Measurements from ENCODE around the gene INO80E. TPM values are rescaled to one million over a fixed set of nuclear protein-coding genes. Genes with fewer than 3 reads are reported as not detected.

INO80E gene
- total and polyA plus RNA-seq, 12 donors, result 23.2 to 80.4 (median 31.1) TPM

GRCh38 chr16:30025574-30025973, 29.5 kb downstream of the INO80E start:
- no peak for TF ChIP-seq CTCF (IDR thresholded peaks at IDR 0.05)
- intact Hi-C loops (cut with DNase I), result loop anchor here in 3 of 10 donors (5.0 to 10.0 kb wide), 3 partner anchors 323 to 331 kb away; no protein-coding TSS in a partner anchor
- H3K4me1 ChIP-seq, result peaks cover 0 to 12% (median 9%) of the 10 kb centered on the region in 9 donors
- H3K27ac ChIP-seq, result no peak overlapping the region
- H3K36me3 ChIP-seq, result no peaks in the 10 kb centered on the region
- no peak overlapping the region for H3K4me3 ChIP-seq
- DNase-seq (no peak), ATAC-seq (no peak)
- WGBS, 2 donors, result 66 to 69% methylated on average over 7 of the region's 7 CpGs
- H3K27me3 ChIP-seq, result peaks cover 4 to 55% (median 44%) of the 10 kb centered on the region in 7 donors
- no peaks in the 10 kb centered on the region for H3K9me3 ChIP-seq

- Histone ChIP-seq H3K9me3 (no peaks in the 10 kb centered on the region), H3K4me1 (peaks cover 0 to 14% (median 10%) of the 10 kb centered on the region in 9 donors), H3K27me3 (peaks cover 4 to 62% (median 52%) of the 10 kb centered on the region in 7 donors), H3K27ac (no peak overlapping the region), H3K4me3 (no peak overlapping the region), H3K36me3 (no peaks in the 10 kb centered on the region)
- TF ChIP-seq CTCF (IDR thresholded peaks at IDR 0.05), result no peak
- WGBS, 2 donors, result 89 to 90% methylated on average over 18 of the region's 18 CpGs
- ATAC-seq (no peak), DNase-seq (no peak)
- intact Hi-C loops (cut with DNase I), result loop anchor here in 3 of 10 donors (5.0 to 10.0 kb wide), 3 partner anchors 324 to 332 kb away; no protein-coding TSS in a partner anchor
Measured at GRCh38 chr16:30026449-30026848, 30.4 kb downstream of the INO80E start.

DNA sequence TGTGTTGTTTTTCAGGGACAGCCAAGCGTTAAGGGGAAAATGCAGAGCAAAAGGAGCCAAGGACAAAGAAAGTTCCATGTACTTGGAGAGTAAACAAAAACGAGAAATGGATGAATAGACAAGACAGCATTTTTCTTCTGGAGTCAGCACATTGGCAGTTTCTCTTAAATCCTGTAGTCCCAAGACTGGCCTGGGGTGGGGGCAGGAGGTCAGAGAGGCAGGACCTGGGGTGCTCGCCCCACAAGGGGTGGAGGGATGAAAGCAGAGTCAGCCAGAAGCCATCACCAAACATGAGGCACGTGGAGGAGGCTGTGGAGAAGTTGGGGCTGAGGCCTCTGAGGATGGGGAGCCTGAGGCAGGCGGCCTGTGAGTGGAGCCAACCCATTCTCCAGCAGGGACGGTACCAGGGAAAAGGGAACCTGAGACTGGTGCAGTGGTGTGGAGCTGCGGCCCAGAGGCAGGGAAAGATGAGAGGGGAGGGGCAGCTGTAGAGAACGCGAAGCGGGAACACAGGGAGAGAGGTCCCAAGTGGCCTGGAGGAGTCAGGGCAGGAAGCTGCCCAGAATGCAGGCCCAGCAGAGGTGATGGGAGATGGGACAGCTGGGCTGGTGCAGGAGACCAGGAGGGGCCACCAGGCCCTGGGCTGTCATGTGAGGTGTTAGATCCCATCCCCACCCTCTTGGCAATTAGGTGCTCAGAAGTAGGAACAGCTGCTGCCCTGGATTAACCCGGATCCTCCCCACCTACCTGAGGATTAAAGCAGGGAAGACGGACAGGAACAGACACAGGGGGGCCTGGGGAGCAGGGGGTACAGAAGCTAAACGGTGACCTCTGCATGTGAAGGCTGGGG, 31.8 kb downstream of the INO80E start:
- WGBS, 2 donors, result 39 to 42% methylated on average over 13 of the region's 13 CpGs

More for the DNA sequence above, 31.8 kb downstream of the INO80E start:
- H3K4me1 ChIP-seq, result peaks cover 0 to 10% (median 6%) of the 10 kb centered on the region in 9 donors
- TF ChIP-seq CTCF (IDR thresholded peaks at IDR 0.05), result no peak
- no peak overlapping the region for H3K4me3 ChIP-seq
- ATAC-seq (peak in 1 of 8 donors; percentile 10), DNase-seq (no peak)
- no peaks in the 10 kb centered on the region for H3K9me3 ChIP-seq
- peaks cover 4 to 76% (median 66%) of the 10 kb centered on the region in 7 donors for H3K27me3 ChIP-seq
- H3K27ac ChIP-seq, result no peak overlapping the region
- intact Hi-C loops (cut with DNase I), result loop anchor here in 3 of 10 donors (5.0 to 10.0 kb wide), 3 partner anchors 326 to 333 kb away; no protein-coding TSS in a partner anchor
- no peaks in the 10 kb centered on the region for H3K36me3 ChIP-seq
